Mesenchymal stem cell (in vitro differentiated cells and primary cell): Measurements from ENCODE around the gene EDC3.

Experiments used
- DNase-seq: peaks from one replicate; pipeline ENCODE4 v3.0.0-alpha.2; 2013
- H2AFZ ChIP-seq: one replicate; pipeline ENCODE4 v1.6.1; 2013; ENCODE audit warnings: low read depth, mild to moderate bottlenecking, control low read depth, inconsistent platforms, low read length, moderate library complexity
- H2AK5ac ChIP-seq: 2 replicates; pipeline ENCODE4 v1.6.1; 2013; ENCODE audit warnings: low read length, moderate library complexity, mild to moderate bottlenecking, inconsistent platforms; ENCODE audit not compliant: severe bottlenecking
- H2BK120ac ChIP-seq: one replicate; pipeline ENCODE4 v1.6.1; 2013; ENCODE audit warnings: low read depth, mild to moderate bottlenecking, inconsistent platforms, low read length, moderate library complexity
- H2BK12ac ChIP-seq, 2 experiments: one replicate each; pipeline ENCODE4 v1.6.1; 2013; ENCODE audit warnings: inconsistent platforms in 2 of 2, low read length in 2 of 2, mild to moderate bottlenecking in 2 of 2, moderate library complexity in 2 of 2, control low read depth in 1 of 2
- H2BK15ac ChIP-seq: one replicate; pipeline ENCODE4 v1.6.1; 2013; ENCODE audit warnings: mild to moderate bottlenecking, low read depth, inconsistent platforms; ENCODE audit not compliant: poor library complexity, severe bottlenecking
- H2BK5ac ChIP-seq: 2 replicates; pipeline ENCODE4 v1.6.1; 2013; ENCODE audit warnings: low read depth, mild to moderate bottlenecking, low read length, control low read depth, inconsistent platforms; ENCODE audit not compliant: poor library complexity, severe bottlenecking
- H3K14ac ChIP-seq, 2 experiments: one replicate each; pipeline ENCODE4 v1.6.1; 2013; ENCODE audit warnings: inconsistent platforms in 2 of 2, low read length in 2 of 2, control low read depth in 1 of 2, mild to moderate bottlenecking in 1 of 2, moderate library complexity in 1 of 2
- H3K18ac ChIP-seq, 2 experiments: one replicate each; pipeline ENCODE4 v1.6.1; 2013; ENCODE audit warnings: inconsistent platforms in 2 of 2, low read length in 2 of 2, control low read depth in 1 of 2, low read depth in 1 of 2, mild to moderate bottlenecking in 1 of 2
- H3K23ac ChIP-seq, 2 experiments: one replicate each; pipeline ENCODE4 v1.6.1; 2013; ENCODE audit warnings: inconsistent platforms in 2 of 2, low read length in 2 of 2, mild to moderate bottlenecking in 2 of 2, moderate library complexity in 2 of 2, control low read depth in 1 of 2
- H3K27ac ChIP-seq: 2 replicates; pipeline ENCODE4 v1.5.1; 2013; ENCODE audit warnings: mild to moderate bottlenecking, moderate library complexity, low read length, control low read depth, inconsistent platforms; ENCODE audit not compliant: poor library complexity, severe bottlenecking
- H3K27me3 ChIP-seq, 2 experiments: 2 replicates each; pipeline versions ENCODE4 v1.6.1 to v1.7.0; 2013; ENCODE audit warnings: low read length in 2 of 2, mild to moderate bottlenecking in 2 of 2, moderate library complexity in 2 of 2, control low read depth in 1 of 2, inconsistent platforms in 1 of 2; ENCODE audit not compliant: control insufficient read depth in 1 of 2, insufficient read depth in 1 of 2
- H3K36me3 ChIP-seq, 2 experiments: 2 replicates each; pipeline versions ENCODE4 v1.6.1 to v1.7.0; 2013; ENCODE audit warnings: low read length in 2 of 2, control low read depth in 1 of 2, inconsistent platforms in 1 of 2, low read depth in 1 of 2, mild to moderate bottlenecking in 1 of 2; ENCODE audit not compliant: insufficient read depth in 2 of 2, control insufficient read depth in 1 of 2
- H3K4ac ChIP-seq, 2 experiments: one replicate each; pipeline ENCODE4 v1.6.1; 2013; ENCODE audit warnings: inconsistent platforms in 2 of 2, low read length in 2 of 2, mild to moderate bottlenecking in 2 of 2, moderate library complexity in 2 of 2, control low read depth in 1 of 2, low read depth in 1 of 2
- H3K4me1 ChIP-seq: 2 replicates; pipeline ENCODE4 v1.6.1; 2013; ENCODE audit warnings: low read depth, low read length, control low read depth; ENCODE audit not compliant: control insufficient read depth, insufficient read depth
- H3K4me2 ChIP-seq: 2 replicates; pipeline ENCODE4 v1.6.1; 2013; ENCODE audit warnings: low read length, mild to moderate bottlenecking, inconsistent platforms; ENCODE audit not compliant: poor library complexity, severe bottlenecking
- H3K4me3 ChIP-seq, 2 experiments: 2 replicates each; pipeline versions ENCODE4 v1.5.1 to v1.7.0; 2013; ENCODE audit warnings: low read length in 2 of 2, mild to moderate bottlenecking in 2 of 2, control low read depth in 1 of 2, low read depth in 1 of 2; ENCODE audit not compliant: insufficient read depth in 1 of 2
- H3K79me1 ChIP-seq: replicated peaks from 2 replicates; pipeline ENCODE4 v1.6.1; 2013; ENCODE audit warnings: mild to moderate bottlenecking, control low read depth, low read length, inconsistent platforms; ENCODE audit not compliant: poor library complexity, severe bottlenecking
- H3K9ac ChIP-seq: 2 replicates; pipeline ENCODE4 v1.7.0; 2013; ENCODE audit warnings: mild to moderate bottlenecking, low read length, moderate library complexity
- H3K9me3 ChIP-seq: 2 replicates; pipeline ENCODE4 v1.7.0; 2013; ENCODE audit warnings: mild to moderate bottlenecking, low read length; ENCODE audit not compliant: control insufficient read depth
- H4K8ac ChIP-seq: one replicate; pipeline ENCODE4 v1.6.1; 2013; ENCODE audit warnings: inconsistent platforms, mild to moderate bottlenecking, low read length, moderate library complexity
- H4K91ac ChIP-seq: one replicate; pipeline ENCODE4 v1.6.1; 2013; ENCODE audit warnings: mild to moderate bottlenecking, low read length, inconsistent platforms
- WGBS: methylation state at CpG from one replicate; pipeline ENCODE4 v1.1.7; 2013; ENCODE audit warnings: mixed read lengths; 5-methylcytosine and 5-hydroxymethylcytosine counted together

The EDC3 gene

DNA sequence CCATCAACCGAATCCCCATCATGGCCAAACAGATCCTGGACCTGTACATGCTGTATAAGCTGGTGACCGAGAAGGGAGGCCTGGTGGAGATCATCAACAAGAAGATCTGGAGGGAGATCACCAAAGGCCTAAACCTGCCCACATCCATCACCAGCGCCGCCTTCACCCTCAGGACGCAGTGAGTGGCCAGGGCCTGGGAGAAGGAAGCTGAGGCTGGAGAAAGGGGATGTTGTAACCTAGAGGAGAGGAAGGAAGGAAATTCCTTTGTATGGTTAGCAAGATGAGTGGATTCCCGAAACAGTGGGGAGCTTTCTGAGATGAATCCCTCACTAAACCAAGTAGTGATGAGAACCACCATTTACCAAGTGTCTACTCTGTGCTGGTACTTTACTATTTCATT lies 106.0 kb downstream of the EDC3 start:
- no peak overlapping the region for H2BK5ac ChIP-seq
- no peak overlapping the region for H4K8ac ChIP-seq
- H2AFZ ChIP-seq = no peak overlapping the region
- H2BK12ac ChIP-seq = no peak overlapping the region
- H3K4me3 ChIP-seq = no peak overlapping the region
- no peak overlapping the region for H3K27ac ChIP-seq
- H4K91ac ChIP-seq = no peak overlapping the region
- no peak overlapping the region for H3K9ac ChIP-seq
- peaks cover 26 to 42% of the 10 kb centered on the region in 2 experiments for H3K36me3 ChIP-seq
- H3K4me2 ChIP-seq = no peak overlapping the region
- no peak for DNase-seq
- peak overlapping the region in 1 of 2 experiments; percentile 29 for H3K18ac ChIP-seq
- no peak overlapping the region for H3K4ac ChIP-seq
- no peak overlapping the region for H2BK120ac ChIP-seq
- H3K23ac ChIP-seq = no peak overlapping the region
- no peaks in the 10 kb centered on the region for H3K79me1 ChIP-seq
- H3K4me1 ChIP-seq = peaks cover 8% of the 10 kb centered on the region
- no peaks in the 10 kb centered on the region for H3K27me3 ChIP-seq
- no peak overlapping the region for H3K14ac ChIP-seq
- H2BK15ac ChIP-seq = peak overlapping the region; percentile 88
- no peak overlapping the region for H2AK5ac ChIP-seq
- no peaks in the 10 kb centered on the region for H3K9me3 ChIP-seq
- WGBS = 100% methylated on average over 5 of the region's 6 CpGs

DNA sequence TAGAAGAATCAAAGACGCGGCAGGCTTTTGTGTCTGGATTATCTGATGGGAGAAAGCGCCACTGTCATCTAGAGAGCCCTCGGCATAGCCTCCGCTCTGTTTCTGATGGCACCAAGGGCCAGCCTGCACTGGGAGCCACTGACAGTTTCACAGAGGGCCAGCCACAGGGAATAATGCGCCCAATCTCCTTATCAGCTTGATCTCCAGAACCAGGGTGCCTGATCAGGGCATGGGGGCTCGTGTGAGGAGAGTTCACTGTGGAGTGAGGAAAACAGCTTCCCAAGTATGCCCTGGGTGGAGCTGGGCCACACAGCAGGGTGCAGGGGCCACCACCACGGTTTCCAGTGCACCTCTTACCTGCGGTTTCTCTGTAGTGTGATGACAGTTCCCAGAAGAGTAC lies 110.0 kb downstream of the EDC3 start:
- H3K79me1 ChIP-seq = peaks cover 3% of the 10 kb centered on the region
- no peak overlapping the region for H4K8ac ChIP-seq
- H3K4me1 ChIP-seq = peaks cover 8% of the 10 kb centered on the region
- H3K4ac ChIP-seq = no peak overlapping the region
- H3K4me3 ChIP-seq = no peak overlapping the region
- no peak overlapping the region for H2AFZ ChIP-seq
- H2BK5ac ChIP-seq = no peak overlapping the region
- no peak overlapping the region for H4K91ac ChIP-seq
- no peaks in the 10 kb centered on the region for H3K27me3 ChIP-seq
- H2BK120ac ChIP-seq = no peak overlapping the region
- no peak overlapping the region for H3K18ac ChIP-seq
- WGBS = 92% methylated on average over 9 of the region's 9 CpGs
- H3K14ac ChIP-seq = no peak overlapping the region
- no peak overlapping the region for H2AK5ac ChIP-seq
- H3K9me3 ChIP-seq = no peaks in the 10 kb centered on the region
- H2BK12ac ChIP-seq = no peak overlapping the region
- peaks cover 7 to 18% of the 10 kb centered on the region in 2 experiments for H3K36me3 ChIP-seq
- no peak overlapping the region for H3K27ac ChIP-seq
- no peak overlapping the region for H2BK15ac ChIP-seq
- no peak overlapping the region for H3K23ac ChIP-seq
- no peak for DNase-seq
- no peak overlapping the region for H3K4me2 ChIP-seq
- no peak overlapping the region for H3K9ac ChIP-seq

DNA sequence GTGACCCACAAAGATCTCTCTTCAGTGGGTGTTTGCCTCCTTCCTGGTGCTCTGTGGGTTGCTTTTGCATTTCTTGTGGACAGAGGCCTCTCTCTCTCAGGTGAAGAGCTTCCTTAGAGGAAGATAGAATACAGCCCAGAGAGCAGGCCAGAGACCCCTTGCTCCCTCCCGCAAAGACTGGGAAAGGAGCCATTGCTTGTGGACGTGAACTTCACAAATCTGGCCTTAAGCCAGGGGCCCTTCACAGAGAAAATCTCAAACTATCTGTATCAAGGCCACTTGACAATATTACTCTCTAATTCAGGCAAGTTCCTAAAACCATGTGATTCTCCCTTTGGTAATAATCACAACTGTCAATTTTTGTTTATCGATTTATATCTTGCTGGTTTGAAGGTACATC lies 110.6 kb downstream of the EDC3 start:
- H2BK15ac ChIP-seq = no peak overlapping the region
- H3K4ac ChIP-seq = no peak overlapping the region
- H3K4me2 ChIP-seq = no peak overlapping the region
- H2AK5ac ChIP-seq = no peak overlapping the region
- no peak overlapping the region for H3K9ac ChIP-seq
- no peak overlapping the region for H3K4me3 ChIP-seq
- WGBS = 88% methylated on average over 2 of the region's 3 CpGs
- H3K23ac ChIP-seq = no peak overlapping the region
- H4K8ac ChIP-seq = no peak overlapping the region
- H3K4me1 ChIP-seq = peaks cover 8% of the 10 kb centered on the region
- peaks cover 3% of the 10 kb centered on the region for H3K79me1 ChIP-seq
- no peaks in the 10 kb centered on the region for H3K27me3 ChIP-seq
- H2BK12ac ChIP-seq = no peak overlapping the region
- DNase-seq = no peak
- H2BK120ac ChIP-seq = no peak overlapping the region
- H3K9me3 ChIP-seq = no peaks in the 10 kb centered on the region
- no peak overlapping the region for H3K14ac ChIP-seq
- no peak overlapping the region for H2BK5ac ChIP-seq
- no peak overlapping the region for H2AFZ ChIP-seq
- no peak overlapping the region for H3K18ac ChIP-seq
- H4K91ac ChIP-seq = no peak overlapping the region
- no peak overlapping the region for H3K27ac ChIP-seq
- H3K36me3 ChIP-seq = peaks cover 7 to 15% of the 10 kb centered on the region in 2 experiments

DNA sequence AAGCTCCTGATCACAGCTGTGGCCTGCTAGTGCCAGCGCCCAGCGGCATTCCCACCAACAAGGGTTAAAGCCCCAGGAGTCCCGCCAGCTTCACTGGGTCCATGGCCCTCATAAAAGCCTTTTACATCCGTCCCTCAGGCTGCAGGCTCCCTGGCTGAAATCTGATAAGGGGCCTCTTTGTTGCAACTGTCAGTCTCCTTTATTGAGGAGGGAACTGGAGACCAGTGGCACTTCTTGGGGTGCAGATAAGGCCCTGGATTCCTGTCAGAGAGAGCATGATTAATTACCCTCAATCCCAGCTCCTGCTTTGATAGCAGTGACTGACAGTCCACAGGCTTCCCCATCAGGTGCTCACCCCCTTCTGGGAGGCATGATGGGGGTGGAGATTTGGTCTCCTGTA lies 111.0 kb downstream of the EDC3 start:
- peaks cover 7 to 12% of the 10 kb centered on the region in 2 experiments for H3K36me3 ChIP-seq
- no peak overlapping the region for H3K14ac ChIP-seq
- peaks cover 3% of the 10 kb centered on the region for H3K79me1 ChIP-seq
- peaks cover 7% of the 10 kb centered on the region for H3K4me1 ChIP-seq
- no peak overlapping the region for H2BK120ac ChIP-seq
- no peak overlapping the region for H2BK5ac ChIP-seq
- no peak overlapping the region for H2AK5ac ChIP-seq
- H2BK15ac ChIP-seq = no peak overlapping the region
- no peak overlapping the region for H3K4ac ChIP-seq
- H3K23ac ChIP-seq = no peak overlapping the region
- H3K9me3 ChIP-seq = no peaks in the 10 kb centered on the region
- H4K91ac ChIP-seq = no peak overlapping the region
- H2BK12ac ChIP-seq = no peak overlapping the region
- H2AFZ ChIP-seq = no peak overlapping the region
- H3K9ac ChIP-seq = no peak overlapping the region
- H3K18ac ChIP-seq = no peak overlapping the region
- no peak for DNase-seq
- H3K4me2 ChIP-seq = no peak overlapping the region
- H3K27me3 ChIP-seq = no peaks in the 10 kb centered on the region
- no peak overlapping the region for H4K8ac ChIP-seq
- H3K4me3 ChIP-seq = no peak overlapping the region
- H3K27ac ChIP-seq = no peak overlapping the region
- WGBS = 59% methylated on average over 4 of the region's 4 CpGs
